Ovary (tissue), 9 donors: ENCODE results near the gene TMEM233. TPM values are rescaled to one million over a fixed set of nuclear protein-coding genes. Genes with fewer than 3 reads are reported as not detected.

ENCODE experiments used
- DNase-seq, 5 donors: peaks; one replicate each; pipeline ENCODE4 v3.0.0-alpha.2; 2019 to 2020
- H3K27ac ChIP-seq, 2 donors: fragments of 200-600 bp; one replicate each; pipeline versions ENCODE4 v1.5.1 to v1.8.0; 2019 to 2022
- H3K27me3 ChIP-seq: fragments of 200-600 bp; one replicate; pipeline ENCODE4 v1.8.0; 2022
- H3K36me3 ChIP-seq: fragments of 200-600 bp; sonication (generic); one replicate; pipeline ENCODE4 v1.5.1; 2019
- H3K4me1 ChIP-seq: one replicate; pipeline ENCODE4 v1.8.1; 2013; ENCODE audit warnings: mild to moderate bottlenecking, moderate library complexity; ENCODE audit not compliant: insufficient read depth
- H3K4me3 ChIP-seq: fragments of 200-600 bp; sonication (generic); one replicate; pipeline ENCODE4 v1.5.1; 2017
- H3K9me3 ChIP-seq, 2 donors: fragments of 200-600 bp in 1 of 2; sonication (generic) in 1 of 2; one replicate each; pipeline versions ENCODE4 v1.5.1 to v1.8.1; 2013 to 2019; ENCODE audit warnings: mild to moderate bottlenecking in 1 of 2, moderate library complexity in 1 of 2
- EP300 ChIP-seq: sonication (generic); formaldehyde crosslinking; IDR thresholded peaks from one replicate; pipeline ENCODE4 v1.6.1; 2017; ENCODE audit warnings: antibody characterized with exemption
- POLR2A ChIP-seq: fragments of 450-650 bp; IDR thresholded peaks from one replicate; pipeline ENCODE4 v1.6.1; 2017; ENCODE audit warnings: antibody characterized with exemption, mild to moderate bottlenecking, moderate library complexity
- WGBS, 3 donors: extraction: QIAGEN DNeasy Blood & Tissue Kit in 1 of 3; methylation state at CpG; one replicate each; pipeline versions ENCODE4 v1.1.5 to v1.1.7; 2013 to 2017; 5-methylcytosine and 5-hydroxymethylcytosine counted together
- intact Hi-C, 4 donors: fragments of 100-400 bp; cut with DNase I; formaldehyde crosslinking; loops; one replicate each; pipeline versions ENCODE4 v1.11.0 to v1.15.1; 2022 to 2023
- polyA plus RNA-seq, 2 donors: library from polyadenylated mRNA; stranded (reverse); fragments of 200-250 nt in 1 of 2; fragments of 350-450 nt in 1 of 2; fragmentation: Illumina TruSeq in 1 of 2; extraction: RNeasy Lipid Tissue Mini Kit (QIAGEN cat#74804) in 1 of 2; gene quantifications; one replicate each; pipeline ENCODE4 v1.2.3, GENCODE V29; 2013 to 2014
- total RNA-seq, 7 donors: library from RNA; depleted of rRNA in 2 of 7; stranded (reverse); fragments of >200 nt in 2 of 7; fragmentation: NEBNext Ultra II Directional in 3 of 7; extraction: Animal tissue kit (Norgen Biotek cat#: 25700) in 3 of 7; gene quantifications; one replicate each; pipeline versions ENCODE4 v1.1.0 to v1.2.4, GENCODE V29; 2016 to 2023
- TF ChIP-seq, protein P1 (sequence below), 3 donors: fragments of 450-650 bp in 2 of 3; fragments of 200-600 bp in 1 of 3; IDR thresholded peaks; one replicate each; pipeline versions ENCODE4 v1.5.1 to v1.8.0; 2016 to 2022; ENCODE audit warnings: antibody characterized with exemption in 3 of 3, mild to moderate bottlenecking in 1 of 3
- donor health status: DM: no; HTN: no; CAD: no; lungs with moderate emphysema.
- donor health status: DM: no; HTN: no; CAD: no.
- donor health status: Bipolar disorder and iron deficiency.
- donor health status: DM: yes; HTN: yes; CAD: no.
- donor health status: DM: no; HTN: no; CAD: no.
- donor health status: DM: yes; HTN: yes; CAD: no.

Gene TMEM233
- total and polyA plus RNA-seq, 9 donors: 0.10 to 1.0 (median 0.48) TPM

DNA sequence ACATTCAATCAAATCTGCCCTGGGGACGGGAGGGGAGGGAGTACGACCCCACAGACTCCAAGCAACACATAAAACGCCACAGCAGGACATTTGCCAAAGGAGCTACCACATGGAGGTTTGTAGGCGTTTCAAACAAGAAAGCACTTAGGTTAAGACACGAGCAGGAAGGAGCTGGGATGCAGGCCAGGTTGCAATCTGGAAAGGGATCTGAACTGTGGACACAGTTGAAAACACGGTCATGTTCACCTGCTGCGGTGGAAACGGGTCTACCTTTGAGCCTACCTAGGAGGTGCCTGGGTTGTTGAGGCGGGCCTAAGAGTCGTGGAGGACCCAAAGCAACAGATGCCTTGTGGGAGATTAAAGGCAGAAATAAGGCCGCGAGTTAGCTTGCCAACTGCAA lies 92.8 kb downstream of the TMEM233 start:
- intact Hi-C loops: no loop called here
- H3K4me3 ChIP-seq: no peak overlapping the region
- peaks cover 7% of the 10 kb centered on the region for H3K4me1 ChIP-seq
- H3K9me3 ChIP-seq: no peaks in the 10 kb centered on the region
- H3K27ac ChIP-seq: no peak overlapping the region
- TF ChIP-seq, protein P1, sequence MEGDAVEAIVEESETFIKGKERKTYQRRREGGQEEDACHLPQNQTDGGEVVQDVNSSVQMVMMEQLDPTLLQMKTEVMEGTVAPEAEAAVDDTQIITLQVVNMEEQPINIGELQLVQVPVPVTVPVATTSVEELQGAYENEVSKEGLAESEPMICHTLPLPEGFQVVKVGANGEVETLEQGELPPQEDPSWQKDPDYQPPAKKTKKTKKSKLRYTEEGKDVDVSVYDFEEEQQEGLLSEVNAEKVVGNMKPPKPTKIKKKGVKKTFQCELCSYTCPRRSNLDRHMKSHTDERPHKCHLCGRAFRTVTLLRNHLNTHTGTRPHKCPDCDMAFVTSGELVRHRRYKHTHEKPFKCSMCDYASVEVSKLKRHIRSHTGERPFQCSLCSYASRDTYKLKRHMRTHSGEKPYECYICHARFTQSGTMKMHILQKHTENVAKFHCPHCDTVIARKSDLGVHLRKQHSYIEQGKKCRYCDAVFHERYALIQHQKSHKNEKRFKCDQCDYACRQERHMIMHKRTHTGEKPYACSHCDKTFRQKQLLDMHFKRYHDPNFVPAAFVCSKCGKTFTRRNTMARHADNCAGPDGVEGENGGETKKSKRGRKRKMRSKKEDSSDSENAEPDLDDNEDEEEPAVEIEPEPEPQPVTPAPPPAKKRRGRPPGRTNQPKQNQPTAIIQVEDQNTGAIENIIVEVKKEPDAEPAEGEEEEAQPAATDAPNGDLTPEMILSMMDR (IDR thresholded peaks at IDR 0.05): no peak
- TF ChIP-seq POLR2A (no peak), EP300 (no peak)
- DNase-seq: no peak
- WGBS, 3 donors: 80 to 86% (median 84%) methylated on average over 12 of the region's 12 CpGs
- no peaks in the 10 kb centered on the region for H3K36me3 ChIP-seq
- H3K27me3 ChIP-seq: no peaks in the 10 kb centered on the region

DNA sequence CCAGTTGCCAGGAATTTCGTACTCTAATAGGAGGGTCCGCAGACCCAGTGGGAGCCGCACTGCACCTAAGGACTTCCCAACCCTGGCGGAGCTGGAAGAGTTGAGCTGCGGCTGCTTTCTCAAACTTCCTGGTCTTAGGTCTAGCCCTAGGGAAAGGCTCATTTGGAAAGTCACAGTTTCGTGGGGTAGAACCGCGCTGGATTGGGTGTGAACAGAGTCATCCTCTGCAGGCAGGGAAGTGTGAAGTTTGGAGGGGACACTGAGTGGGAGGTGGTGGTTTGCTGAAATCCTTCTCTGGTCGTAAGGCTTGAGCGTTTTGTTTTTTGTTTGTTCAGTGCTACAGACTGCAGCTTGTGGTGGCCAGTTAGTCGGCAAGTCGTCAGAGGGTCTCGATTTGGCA lies 93.2 kb downstream of the TMEM233 start:
- H3K36me3 ChIP-seq: no peaks in the 10 kb centered on the region
- no peak overlapping the region for H3K27ac ChIP-seq
- DNase-seq: no peak
- intact Hi-C loops: no loop called here
- H3K9me3 ChIP-seq: no peaks in the 10 kb centered on the region
- peaks cover 7% of the 10 kb centered on the region for H3K4me1 ChIP-seq
- no peak overlapping the region for H3K4me3 ChIP-seq
- H3K27me3 ChIP-seq: no peaks in the 10 kb centered on the region
- no peak for TF ChIP-seq EP300
- TF ChIP-seq, protein P1 (IDR thresholded peaks at IDR 0.05): no peak
- TF ChIP-seq POLR2A: no peak
- 87 to 91% (median 88%) methylated on average over 13 of the region's 13 CpGs for WGBS, 3 donors

DNA sequence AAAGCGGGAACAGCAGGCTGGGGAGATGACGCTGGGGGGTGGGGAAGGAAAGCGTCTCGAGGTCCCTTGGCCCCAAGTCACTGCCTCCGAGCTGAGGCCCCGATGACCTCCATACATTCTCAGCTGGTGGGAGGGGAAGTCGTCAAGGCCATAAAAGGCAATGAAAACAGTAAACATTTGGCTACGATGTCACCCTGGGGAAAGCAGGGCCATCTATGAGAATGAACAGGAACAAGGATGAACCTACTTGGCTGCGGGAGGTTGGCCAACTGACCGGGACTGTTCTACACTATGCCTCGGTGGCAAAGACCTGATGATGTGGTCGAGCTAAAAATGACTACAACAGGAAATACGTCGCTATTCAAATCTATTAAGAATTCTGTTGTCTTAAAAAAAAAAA lies 93.8 kb downstream of the TMEM233 start:
- Histone ChIP-seq H3K27ac (no peak overlapping the region), H3K4me1 (peaks cover 7% of the 10 kb centered on the region), H3K27me3 (no peaks in the 10 kb centered on the region), H3K36me3 (no peaks in the 10 kb centered on the region), H3K4me3 (no peak overlapping the region), H3K9me3 (no peaks in the 10 kb centered on the region)
- intact Hi-C loops: no loop called here
- no peak for TF ChIP-seq EP300
- TF ChIP-seq, protein P1 (IDR thresholded peaks at IDR 0.05): no peak
- no peak for TF ChIP-seq POLR2A
- no peak for DNase-seq
- WGBS, 3 donors: 52 to 61% (median 57%) methylated on average over 14 of the region's 14 CpGs

DNA sequence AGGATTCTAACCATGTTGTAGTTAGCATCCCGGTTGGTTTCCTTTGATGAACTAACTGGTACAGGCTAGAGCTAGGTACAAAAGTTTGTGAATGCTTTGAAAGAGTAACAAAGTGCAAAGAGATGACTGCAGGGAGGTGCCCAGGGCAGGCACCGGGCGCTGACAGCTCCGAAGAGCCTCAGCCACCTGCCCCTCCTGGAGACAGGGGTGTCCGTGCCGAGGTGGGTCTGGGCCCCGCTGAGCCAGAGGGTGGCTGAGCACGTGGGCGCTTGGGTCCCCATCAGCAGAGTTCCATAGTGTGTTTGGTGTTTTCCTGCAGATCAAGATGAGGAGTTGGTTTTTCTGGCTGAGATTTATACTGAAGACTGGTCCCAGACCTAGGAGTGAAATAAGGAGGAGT lies 94.3 kb downstream of the TMEM233 start:
- TF ChIP-seq EP300 (no peak), POLR2A (no peak)
- TF ChIP-seq, protein P1 (IDR thresholded peaks at IDR 0.05): no peak

More for the DNA sequence above, 94.3 kb downstream of the TMEM233 start:
- no peak overlapping the region for H3K4me3 ChIP-seq
- H3K36me3 ChIP-seq: no peaks in the 10 kb centered on the region
- WGBS, 3 donors: 94 to 96% (median 95%) methylated on average over 9 of the region's 9 CpGs
- H3K4me1 ChIP-seq: peaks cover 7% of the 10 kb centered on the region
- no peak for DNase-seq
- intact Hi-C loops: no loop called here
- H3K27ac ChIP-seq: no peak overlapping the region
- H3K9me3 ChIP-seq: no peaks in the 10 kb centered on the region
- H3K27me3 ChIP-seq: no peaks in the 10 kb centered on the region
